HCT116 (cell line): ENCODE data around the gene SLC66A1. TPM values are rescaled to one million over a fixed set of nuclear protein-coding genes. Genes with fewer than 3 reads are reported as not detected.

ENCODE experiments used
- ATAC-seq: fragments of 200-7000 bp; cut with Tn5 transposase; 2 replicates; pipeline ENCODE4 v1.9.1; 2020; ENCODE audit warnings: mild to moderate bottlenecking, moderate library complexity
- BruUV-seq: library from RNA; stranded (reverse); fragments of 400-500 nt; replicated peaks from 2 replicates; lab custom pipeline; 2021; lab: Mats Ljungman, UMichigan
- CTCF ChIA-PET: fragments of 300-600 bp; sonication (Branson Sonifier 250); formaldehyde crosslinking; loops from one replicate; lab custom pipeline; 2021; ENCODE audit warnings: antibody characterized with exemption; lab: Charles Lee
- POLR2A ChIA-PET: fragments of 300-600, 350-600 bp; sonication (Branson Sonifier 250); formaldehyde crosslinking; loops from one replicate; lab custom pipeline; 2021; ENCODE audit warnings: antibody characterized with exemption; lab: Charles Lee
- RAD21 ChIA-PET, 2 experiments: fragments of 300-600 bp; sonication (Branson Sonifier 250); formaldehyde crosslinking; loops; one replicate each; lab custom pipeline; 2023; ENCODE audit warnings: low total read pairs in 2 of 2; ENCODE audit not compliant: uncharacterized antibody in 2 of 2, unreplicated experiment in 2 of 2, low non-redundant PET in 1 of 2; lab: Charles Lee
- DNase-seq: peaks from one replicate; pipeline ENCODE4 v3.0.0-alpha.2; 2010; ENCODE audit warnings: low read depth, low spot score
- H2AFZ ChIP-seq: fragments of 200-600 bp; shearing (Covaris generic), sonication (generic); 2 replicates; pipeline ENCODE4 v1.6.1; 2017; ENCODE audit warnings: low read depth, mixed run types, mixed read lengths, antibody characterized with exemption, low read length; ENCODE audit not compliant: poor library complexity, severe bottlenecking
- H3K27ac ChIP-seq: 2 replicates; pipeline ENCODE4 v1.5.1; 2012; ENCODE audit warnings: low read depth, low read length
- H3K27me3 ChIP-seq: fragments of 200-600 bp; sonication (generic); 2 replicates; pipeline ENCODE4 v1.6.1; 2016; ENCODE audit warnings: mixed run types, low read length, mixed read lengths; ENCODE audit not compliant: insufficient read depth
- H3K36me3 ChIP-seq, 2 experiments: fragments of 200-500 bp in 1 of 2; fragments of 200-600 bp in 1 of 2; sonication (Bioruptor generic) in 1 of 2; sonication (generic) in 1 of 2; 2 replicates each; pipeline versions ENCODE4 v1.5.1 to v1.6.1; 2014 to 2016; ENCODE audit warnings: low read length in 2 of 2, inconsistent platforms in 1 of 2, mixed read lengths in 1 of 2, mixed run types in 1 of 2; ENCODE audit not compliant: insufficient read depth in 2 of 2, control insufficient read depth in 1 of 2
- H3K4me1 ChIP-seq, 2 experiments: fragments of 200-600 bp in 1 of 2; sonication (generic) in 1 of 2; 2 replicates each; pipeline versions ENCODE4 v1.5.1 to v1.6.1; 2012 to 2017; ENCODE audit warnings: low read length in 2 of 2, inconsistent platforms in 1 of 2, mild to moderate bottlenecking in 1 of 2, mixed read lengths in 1 of 2, mixed run types in 1 of 2, moderate library complexity in 1 of 2; ENCODE audit not compliant: insufficient read depth in 2 of 2, control insufficient read depth in 1 of 2
- H3K4me2 ChIP-seq: fragments of 200-600 bp; sonication (generic); 2 replicates; pipeline ENCODE4 v1.6.1; 2017; ENCODE audit warnings: mixed run types, low read length, mixed read lengths
- H3K4me3 ChIP-seq, 2 experiments: fragments of 200-600 bp in 1 of 2; sonication (generic) in 1 of 2; replicated peaks in 1 of 2; 2 replicates each; pipeline ENCODE4 v1.5.1; 2011 to 2016; ENCODE audit warnings: low read length in 2 of 2, control low read depth in 1 of 2, low read depth in 1 of 2, mild to moderate bottlenecking in 1 of 2, mixed read lengths in 1 of 2, mixed run types in 1 of 2
- H3K79me2 ChIP-seq: fragments of 200-600 bp; sonication (generic); 2 replicates; pipeline ENCODE4 v1.6.1; 2017; ENCODE audit warnings: mild to moderate bottlenecking, mixed run types, low read length, moderate library complexity, mixed read lengths; ENCODE audit not compliant: insufficient read depth
- H3K9ac ChIP-seq: fragments of 200-600 bp; sonication (generic); 2 replicates; pipeline ENCODE4 v1.6.1; 2016; ENCODE audit warnings: low read length, mixed read lengths
- H3K9me2 ChIP-seq: fragments of 200-600 bp; sonication (generic), shearing (Covaris generic); 2 replicates; pipeline ENCODE4 v1.6.1; 2017; ENCODE audit warnings: mixed run types, mild to moderate bottlenecking, moderate library complexity; ENCODE audit not compliant: insufficient read depth
- H3K9me3 ChIP-seq, 2 experiments: fragments of 200-500 bp in 1 of 2; fragments of 200-600 bp in 1 of 2; sonication (Bioruptor generic) in 1 of 2; sonication (generic) in 1 of 2; 2 replicates each; pipeline ENCODE4 v1.6.1; 2014 to 2017; ENCODE audit warnings: low read length in 2 of 2, mixed read lengths in 2 of 2, inconsistent platforms in 1 of 2, low read depth in 1 of 2, mild to moderate bottlenecking in 1 of 2, mixed run types in 1 of 2, moderate library complexity in 1 of 2; ENCODE audit not compliant: control insufficient read depth in 1 of 2, insufficient read depth in 1 of 2
- H4K20me1 ChIP-seq: fragments of 200-600 bp; sonication (generic), shearing (Covaris generic); 2 replicates; pipeline ENCODE4 v1.6.1; 2017; ENCODE audit warnings: mixed run types, mild to moderate bottlenecking, moderate library complexity; ENCODE audit not compliant: insufficient read depth
- CBX3 ChIP-seq: IDR thresholded peaks from 2 replicates; pipeline ENCODE4 v1.6.1; 2012; ENCODE audit warnings: low read depth
- CTCF ChIP-seq, 3 experiments: fragments of 200-600 bp in 1 of 3; sonication (generic) in 1 of 3; IDR thresholded peaks in 2 of 3; conservative IDR thresholded peaks in 1 of 3; 2 replicates each; pipeline ENCODE4 v1.5.1; 2012 to 2017; ENCODE audit warnings: low read depth in 2 of 3, low read length in 2 of 3, antibody characterized with exemption in 1 of 3, borderline replicate concordance in 1 of 3, control low read depth in 1 of 3, mild to moderate bottlenecking in 1 of 3, mixed read lengths in 1 of 3, mixed run types in 1 of 3, moderate library complexity in 1 of 3; ENCODE audit not compliant: insufficient read depth in 1 of 3
- EZH2 ChIP-seq: fragments of 200-600 bp; sonication (generic); IDR thresholded peaks from 2 replicates; pipeline ENCODE4 v1.6.1; 2017; ENCODE audit warnings: antibody characterized with exemption, mixed run types
- EZH2phosphoT487 ChIP-seq: fragments of 200-600 bp; IDR thresholded peaks from 2 replicates; pipeline ENCODE4 v1.6.1; 2018; ENCODE audit warnings: antibody characterized with exemption, borderline replicate concordance
- FOSL1 ChIP-seq: IDR thresholded peaks from 2 replicates; pipeline ENCODE4 v1.6.1; 2012; ENCODE audit warnings: low read depth
- MAX ChIP-seq: IDR thresholded peaks from 2 replicates; pipeline ENCODE4 v1.6.1; 2012
- POLR2A ChIP-seq: IDR thresholded peaks from 2 replicates; pipeline ENCODE4 v1.7.0; 2011; ENCODE audit warnings: borderline replicate concordance; ENCODE audit not compliant: insufficient read depth, insufficient read length; ENCODE audit errors: extremely low read depth
- POLR2AphosphoS5 ChIP-seq: IDR thresholded peaks from 2 replicates; pipeline ENCODE4 v1.6.1; 2011; ENCODE audit warnings: mild to moderate bottlenecking, low read depth, low read length, moderate library complexity
- RAD21 ChIP-seq: IDR thresholded peaks from 2 replicates; pipeline ENCODE4 v1.6.1; 2012; ENCODE audit warnings: low read depth, mild to moderate bottlenecking
- REST ChIP-seq: IDR thresholded peaks from 2 replicates; pipeline ENCODE4 v1.6.1; 2012; ENCODE audit warnings: low read depth
- SIN3A ChIP-seq: IDR thresholded peaks from 2 replicates; pipeline ENCODE4 v1.6.1; 2012; ENCODE audit warnings: low read depth
- SP1 ChIP-seq: IDR thresholded peaks from 2 replicates; pipeline ENCODE4 v1.6.1; 2012; ENCODE audit warnings: low read depth
- SRF ChIP-seq: IDR thresholded peaks from 2 replicates; pipeline ENCODE4 v1.6.1; 2012; ENCODE audit warnings: low read depth
- TCF7L2 ChIP-seq: IDR thresholded peaks from 2 replicates; pipeline ENCODE4 v1.7.0; 2011; ENCODE audit warnings: borderline replicate concordance, inconsistent platforms; ENCODE audit not compliant: insufficient read depth, insufficient read length; ENCODE audit errors: extremely low read depth
- ZFX ChIP-seq: fragments of 450-650 bp; IDR thresholded peaks from 2 replicates; pipeline ENCODE4 v1.6.1; 2017
- intact Hi-C: fragments of 100-400 bp; cut with micrococcal nuclease; formaldehyde crosslinking; loops from 2 replicates; pipeline ENCODE4 v1.10.0; 2022
- total RNA-seq: library from RNA; stranded (reverse); gene quantifications from one replicate; pipeline ENCODE4 v1.2.1, GENCODE V29; 2021; ENCODE audit not compliant: unreplicated experiment

SLC66A1 gene
- total RNA-seq, 1 experiment from 2014 or later = 11.1 TPM

GRCh38 chr1:19374926-19375325 lies 62.8 kb downstream of the SLC66A1 start:
- ChIA-PET RAD21 (interaction anchor here in 1 of 2 experiments (0.5 kb wide), 1 partner anchor 67 kb away, joined by 3 read pairs; no protein-coding TSS in a partner anchor), CTCF (interaction anchor here (1.0 kb wide), 1 partner anchor 12 kb away, joined by 3 read pairs; no protein-coding TSS in a partner anchor), POLR2A (no interaction called here)
- H3K36me3 ChIP-seq = peaks cover 5 to 22% of the 10 kb centered on the region in 2 experiments; a peak in 3 of 4 replicates
- DNase-seq = no peak
- no peak overlapping the region for H3K4me2 ChIP-seq
- H3K9me3 ChIP-seq = no peaks in the 10 kb centered on the region
- H3K27ac ChIP-seq = no peak overlapping the region
- H3K9me2 ChIP-seq = no peaks in the 10 kb centered on the region
- TF ChIP-seq FOSL1 (no peak), TCF7L2 (no peak), CBX3 (no peak)
- no peaks in the 10 kb centered on the region for H3K4me1 ChIP-seq
- intact Hi-C loops = no loop called here
- no peaks in the 10 kb centered on the region; the same call in 1 of the 2 replicates for H3K79me2 ChIP-seq
- no peaks in the 10 kb centered on the region for H4K20me1 ChIP-seq
- no peak overlapping the region for H3K4me3 ChIP-seq
- no peaks in the 10 kb centered on the region for H3K27me3 ChIP-seq
- H2AFZ ChIP-seq = no peak overlapping the region
- ATAC-seq = no peak
- no peak overlapping the region for H3K9ac ChIP-seq
- BruUV-seq = no TSS peak

- intact Hi-C loops = no loop called here
- ChIA-PET RAD21 (no interaction called here), CTCF (no interaction called here), POLR2A (no interaction called here)
- Histone ChIP-seq H2AFZ (no peak overlapping the region), H3K27ac (no peak overlapping the region), H3K4me2 (no peak overlapping the region), H4K20me1 (no peaks in the 10 kb centered on the region), H3K27me3 (no peaks in the 10 kb centered on the region), H3K9ac (no peak overlapping the region), H3K4me1 (no peaks in the 10 kb centered on the region), H3K36me3 (peaks cover 5 to 22% of the 10 kb centered on the region in 2 experiments; a peak in 3 of 4 replicates), H3K4me3 (no peak overlapping the region), H3K9me3 (no peaks in the 10 kb centered on the region), H3K79me2 (no peaks in the 10 kb centered on the region; the same call in 1 of the 2 replicates), H3K9me2 (no peaks in the 10 kb centered on the region)
- ATAC-seq = no peak
- DNase-seq = no peak
- BruUV-seq = no TSS peak
- TF ChIP-seq SP1 (no peak), EZH2 (no peak), POLR2A (no peak), REST (no peak), RAD21 (no peak), EZH2phosphoT487 (no peak), POLR2AphosphoS5 (no peak), ZFX (no peak), MAX (no peak), CBX3 (no peak), CTCF (IDR thresholded peaks at IDR 0.05 in 2 of 3, conservative IDR thresholded peaks at IDR 0.05 in 1 of 3; ENCODE audit: borderline replicate concordance in 1 of 3, insufficient read depth in 1 of 3, low read depth in 2 of 3, low read length in 2 of 3) (no peak), SIN3A (no peak), SRF (no peak)
Measured at GRCh38 chr1:19375631-19376400, 63.7 kb downstream of the SLC66A1 start.
